Body of pancreas (tissue), 4 donors: Measurements from ENCODE around the gene PGP. TPM values are rescaled to one million over a fixed set of nuclear protein-coding genes. Genes with fewer than 3 reads are reported as not detected.

Experiments
- ATAC-seq: fragments of 150-250 bp; one replicate; pipeline ENCODE4 v1.9.1; 2016
- DNase-seq, 4 donors: peaks; one replicate each; pipeline ENCODE4 v3.0.0-alpha.2; 2019
- H3K27ac ChIP-seq, 4 donors: fragments of 200-600 bp; sonication (generic); 1 replicate in 3 of 4; 2 replicates in 1 of 4; pipeline versions ENCODE4 v1.5.1 to v1.6.1; 2016 to 2019; ENCODE audit warnings: mild to moderate bottlenecking in 1 of 4, mixed read lengths in 1 of 4, moderate library complexity in 1 of 4
- H3K27me3 ChIP-seq, 2 donors: fragments of 200-600 bp; sonication (generic); one replicate each; pipeline ENCODE4 v1.6.0; 2016; ENCODE audit warnings: mild to moderate bottlenecking in 1 of 2
- H3K36me3 ChIP-seq, 2 donors: fragments of 200-600 bp; sonication (generic); replicated peaks in 1 of 2; 2 replicates each; pipeline ENCODE4 v1.5.1; 2016; ENCODE audit warnings: low read depth in 2 of 2; ENCODE audit not compliant: insufficient read depth in 1 of 2
- H3K4me1 ChIP-seq: fragments of 200-600 bp; sonication (generic); one replicate; pipeline ENCODE4 v1.6.0; 2016
- H3K4me3 ChIP-seq, 2 donors: fragments of 200-600 bp; sonication (generic); 1 replicate in 1 of 2; 2 replicates in 1 of 2; pipeline ENCODE4 v1.5.1; 2016 to 2019
- H3K9me3 ChIP-seq, 3 donors: fragments of 200-600 bp; sonication (generic); 1 replicate in 2 of 3; 2 replicates in 1 of 3; pipeline ENCODE4 v1.5.1; 2016
- CTCF ChIP-seq, 7 experiments: fragments of 450-650 bp in 4 of 7; fragments of 200-600 bp in 3 of 7; sonication (generic) in 3 of 7; IDR thresholded peaks; one replicate each; pipeline ENCODE4 v1.5.1; 2016 to 2019; ENCODE audit warnings: antibody characterized with exemption in 7 of 7
- POLR2A ChIP-seq, 3 donors: fragments of 450-650 bp; IDR thresholded peaks; one replicate each; pipeline ENCODE4 v1.6.1; 2016; ENCODE audit warnings: antibody characterized with exemption in 3 of 3, mild to moderate bottlenecking in 2 of 3
- WGBS, 2 donors: methylation state at CpG; one replicate each; pipeline ENCODE4 v1.1.5; 2017; 5-methylcytosine and 5-hydroxymethylcytosine counted together
- intact Hi-C: fragments of 100-400 bp; cut with DNase I; formaldehyde crosslinking; loops from one replicate; pipeline ENCODE4 v1.15.1; 2023
- total RNA-seq, 2 donors: library from RNA; depleted of rRNA; stranded (reverse); fragments of >200 nt; gene quantifications; one replicate each; pipeline ENCODE4 v1.1.0, GENCODE V29; 2016

Gene PGP
- total RNA-seq, 2 donors from 2014 or later: 7.8 to 15.8 TPM

- DNase-seq (no peak), ATAC-seq (no peak)
- Histone ChIP-seq H3K4me1 (no peaks in the 10 kb centered on the region), H3K27ac (no peak overlapping the region), H3K27me3 (no peaks in the 10 kb centered on the region), H3K4me3 (no peak overlapping the region), H3K36me3 (peaks cover 0 to 3% of the 10 kb centered on the region in 2 donors), H3K9me3 (no peaks in the 10 kb centered on the region)
- intact Hi-C loops: no loop called here
- TF ChIP-seq CTCF (IDR thresholded peaks at IDR 0.05): no peak
- TF ChIP-seq POLR2A (IDR thresholded peaks at IDR 0.05): no peak
- WGBS, 2 donors: 88 to 90% methylated on average over 4 to 18 of the region's 18 CpGs
Measured at GRCh38 chr16:2167068-2167638, 47.5 kb downstream of the PGP start.

GRCh38 chr16:2166263-2167067 lies 48.2 kb downstream of the PGP start:
- intact Hi-C loops: no loop called here
- Histone ChIP-seq H3K4me1 (no peaks in the 10 kb centered on the region), H3K36me3 (peaks cover 0 to 3% of the 10 kb centered on the region in 2 donors), H3K4me3 (no peak overlapping the region), H3K27ac (no peak overlapping the region), H3K9me3 (no peaks in the 10 kb centered on the region), H3K27me3 (no peaks in the 10 kb centered on the region)
- 85 to 90% methylated on average over 12 to 17 of the region's 17 CpGs for WGBS, 2 donors
- TF ChIP-seq POLR2A (IDR thresholded peaks at IDR 0.05) (no peak), CTCF (IDR thresholded peaks at IDR 0.05) (no peak)
- DNase-seq: no peak
- no peak for ATAC-seq

GRCh38 chr16:2165861-2166260 lies 48.8 kb downstream of the PGP start:
- 91 to 94% methylated on average over 11 to 12 of the region's 12 CpGs for WGBS, 2 donors
- Histone ChIP-seq H3K9me3 (no peaks in the 10 kb centered on the region), H3K27ac (no peak overlapping the region), H3K27me3 (no peaks in the 10 kb centered on the region), H3K4me1 (no peaks in the 10 kb centered on the region), H3K36me3 (peaks cover 0 to 3% of the 10 kb centered on the region in 2 donors), H3K4me3 (no peak overlapping the region)
- ATAC-seq: no peak
- TF ChIP-seq CTCF (IDR thresholded peaks at IDR 0.05): no peak
- TF ChIP-seq POLR2A (IDR thresholded peaks at IDR 0.05): no peak
- DNase-seq: no peak
- intact Hi-C loops: no loop called here

- peaks cover 0 to 3% of the 10 kb centered on the region in 2 donors for H3K36me3 ChIP-seq
- H3K4me1 ChIP-seq: peaks cover 14% of the 10 kb centered on the region
- no peaks in the 10 kb centered on the region for H3K9me3 ChIP-seq
- no peak for DNase-seq
- H3K27me3 ChIP-seq: no peaks in the 10 kb centered on the region
- intact Hi-C loops: no loop called here
- 91 to 96% methylated on average over 14 to 25 of the region's 26 CpGs for WGBS, 2 donors
- TF ChIP-seq CTCF (IDR thresholded peaks at IDR 0.05) (no peak), POLR2A (IDR thresholded peaks at IDR 0.05) (no peak)
- H3K27ac ChIP-seq: no peak overlapping the region
- H3K4me3 ChIP-seq: no peak overlapping the region
- no peak for ATAC-seq
Measured at GRCh38 chr16:2163211-2163881, 51.3 kb downstream of the PGP start.
